Stimulated activated CD4-positive, alpha-beta T cell treated with anti-CD3 and anti-CD28 coated beads, Interleukin-15, amount 100 ng/mL, for 48 hours (primary cell): Measurements from ENCODE around the gene SNX6.
"Not testable (repeated sequence)": the region's sequence is repeated elsewhere in the genome, so short reads cannot be mapped to it uniquely, and the experiment has no call there.

Source experiments
- DNase-seq, 2 donors: peaks; one replicate each; pipeline ENCODE4 v3.0.0-alpha.2; 2020; ENCODE audit warnings: low read depth in 2 of 2

Gene SNX6

DNA sequence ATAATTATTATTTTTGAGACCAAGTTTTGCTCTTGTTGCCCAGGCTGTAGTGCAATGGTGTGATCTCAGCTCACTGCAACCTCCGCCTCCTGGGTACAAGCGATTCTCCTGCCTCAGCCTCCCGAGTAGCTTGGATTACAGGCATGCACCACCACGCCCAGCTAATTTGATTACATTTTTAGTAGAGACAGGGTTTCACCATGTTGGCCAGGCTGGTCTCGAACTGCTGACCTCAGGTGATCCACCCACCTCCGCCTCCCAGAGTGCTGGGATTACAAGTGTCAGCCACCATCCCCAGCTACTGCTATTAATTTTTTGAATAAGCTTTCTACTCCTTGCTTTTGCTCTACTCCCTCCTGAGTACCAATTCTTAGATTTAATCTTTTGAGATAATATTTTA lies 108.9 kb downstream of the SNX6 start:
- DNase-seq = not testable (repeated sequence)

DNA sequence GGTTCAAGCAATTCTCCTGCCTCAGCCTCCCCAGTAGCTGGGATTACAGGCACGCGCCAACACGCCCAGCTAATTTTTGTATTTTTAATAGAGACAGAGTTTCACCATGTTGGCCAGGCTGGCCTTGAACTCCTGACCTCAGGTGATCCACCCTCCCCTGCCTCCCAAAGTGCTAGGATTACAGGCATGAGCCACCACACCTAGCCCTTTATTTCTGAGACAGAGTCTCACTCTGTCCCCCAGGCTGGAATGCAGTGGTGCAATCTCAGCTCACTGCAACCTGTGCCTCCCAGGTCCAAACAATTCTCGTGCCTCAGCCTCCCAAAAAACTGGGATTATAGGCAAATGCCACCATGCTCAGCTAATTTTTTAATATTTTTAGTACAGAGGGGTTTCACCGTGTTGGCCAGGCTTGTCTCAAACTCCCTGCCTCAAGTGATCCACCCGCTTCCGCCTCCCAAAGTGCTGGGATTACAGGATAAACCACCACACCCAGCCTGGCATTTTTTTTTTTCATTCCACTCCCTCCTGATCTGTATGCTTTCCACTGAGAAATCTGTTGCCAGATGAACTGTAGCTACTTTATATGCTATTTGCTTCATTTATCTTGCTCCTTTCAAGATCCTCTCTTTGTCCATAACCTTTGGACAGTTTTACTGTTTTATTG lies 109.5 kb downstream of the SNX6 start:
- DNase-seq = not testable (repeated sequence)
